ENCODE results near the gene DCP2.
"Not testable (repeated sequence)": the region's sequence is repeated elsewhere in the genome, so short reads cannot be mapped to it uniquely, and the experiment has no call there.

The DCP2 gene

DNA sequence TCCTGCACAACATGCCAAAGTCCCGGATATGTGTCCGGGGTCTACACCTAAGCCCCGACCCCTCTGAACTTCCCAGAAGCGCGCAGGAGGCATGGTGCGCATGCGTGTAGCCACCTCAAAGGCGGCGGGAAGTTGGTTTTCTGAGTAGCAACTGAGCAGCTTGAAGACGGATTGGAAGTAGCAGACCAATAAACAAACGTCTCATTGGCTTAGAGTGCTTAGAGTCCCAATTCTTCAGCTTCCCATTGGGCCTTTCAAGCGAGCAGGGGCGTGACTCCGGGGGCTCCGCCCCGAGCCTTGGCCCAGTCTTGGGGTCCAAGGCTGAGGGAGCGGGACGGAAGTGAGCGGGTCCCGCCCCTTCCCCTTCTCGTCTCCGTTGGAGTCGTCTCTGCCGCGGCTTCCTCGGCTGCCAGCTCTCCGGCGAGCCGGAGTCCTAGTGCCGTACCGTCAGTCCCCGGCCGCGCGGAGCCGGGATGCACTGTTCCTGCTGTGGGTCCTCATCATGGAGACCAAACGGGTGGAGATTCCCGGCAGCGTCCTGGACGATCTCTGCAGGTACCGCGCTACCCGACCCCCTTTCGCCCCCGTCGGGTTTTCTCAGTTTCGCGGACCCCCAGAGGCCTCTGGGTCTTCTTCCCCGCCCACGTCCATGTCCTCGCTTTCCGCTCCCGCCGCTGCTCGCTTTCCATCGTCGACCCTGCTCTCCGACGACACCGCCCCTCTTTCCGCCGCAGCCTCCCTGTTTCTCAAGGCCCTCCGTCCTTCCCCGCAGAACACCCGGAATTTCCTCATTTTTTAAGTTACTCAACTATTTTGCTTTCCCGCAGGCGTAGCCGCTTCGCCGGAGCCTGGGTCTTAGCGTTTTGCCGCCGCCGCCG is at the start of gene DCP2:
DCP2 (plus strand) TSS at position 367 of the 878 bp plus-strand sequence; CDS start at position 503, 136 bp downstream.
- peak; percentile 99 for DNase-seq (ENCODE audit: low spot score)

DNA sequence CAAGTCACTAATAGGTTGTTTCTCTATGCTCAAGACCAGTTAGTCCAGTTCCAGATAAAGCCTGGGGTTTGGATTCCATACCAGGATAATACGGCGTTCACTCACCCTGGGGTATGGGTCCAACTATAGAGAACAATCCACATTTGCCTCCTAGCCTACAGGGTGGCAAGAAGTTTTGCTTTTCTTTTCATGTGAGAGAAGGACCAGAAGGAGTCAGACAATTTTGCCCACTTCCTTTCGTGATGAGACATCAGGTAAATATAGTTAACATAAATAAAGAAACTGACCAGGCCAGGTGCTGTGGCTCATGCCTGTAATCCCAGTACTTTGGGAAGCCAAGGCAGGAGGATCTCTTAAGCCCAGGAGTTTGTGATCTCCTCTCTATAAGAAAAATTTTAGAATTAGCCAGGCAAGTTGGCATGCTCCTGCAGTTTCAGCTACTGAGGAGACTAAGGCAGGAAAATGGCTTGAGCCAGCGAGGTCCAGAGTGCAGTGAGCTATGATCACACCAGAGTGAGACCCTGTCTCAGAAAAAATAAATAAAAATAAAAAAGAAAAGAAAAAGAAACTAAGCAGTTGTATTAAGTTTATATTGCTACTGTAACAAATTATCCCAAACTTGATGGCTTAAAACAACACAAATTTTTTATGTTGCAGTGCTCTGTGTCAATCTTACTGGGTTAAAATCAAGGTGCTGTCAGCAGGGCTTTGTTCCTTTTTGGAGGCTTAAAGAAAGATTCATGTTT is 47.1 kb upstream of the DCP2 start:
- DNase-seq (ENCODE audit: low spot score), result peak; percentile 66

DNA sequence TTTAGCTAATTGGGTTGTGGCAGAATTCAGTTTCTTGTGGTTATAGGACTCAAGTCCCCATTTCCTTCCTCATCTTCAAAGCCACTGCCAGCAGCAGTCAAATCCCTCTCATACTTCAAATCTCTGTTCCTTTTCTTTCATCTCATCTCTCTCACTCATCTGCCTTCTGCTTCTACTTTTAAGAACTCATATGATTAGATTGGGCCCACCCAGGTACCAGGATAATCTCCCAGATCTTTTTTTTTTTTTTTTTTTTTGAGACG is 46.6 kb upstream of the DCP2 start:
- peak; percentile 57 for DNase-seq (ENCODE audit: low spot score)

DNA sequence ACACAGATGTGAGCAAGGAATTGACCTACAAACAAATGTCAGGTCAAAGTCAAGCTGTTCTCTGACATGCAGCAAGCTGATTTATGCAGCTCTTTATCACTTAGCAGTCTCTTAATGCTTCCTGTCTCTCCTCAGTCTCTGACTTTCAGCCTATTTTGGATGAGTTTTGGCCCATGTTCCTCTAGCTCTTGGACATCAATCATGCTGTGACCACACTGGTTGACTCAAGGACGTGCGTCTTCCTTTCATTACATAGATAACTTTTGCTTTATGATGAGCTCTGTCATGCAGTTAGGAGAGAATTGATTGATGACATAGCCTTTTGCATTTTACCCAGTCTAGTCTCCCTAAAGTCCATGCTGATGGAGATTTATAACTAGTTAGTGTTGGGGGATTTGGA is 45.1 kb upstream of the DCP2 start:
- DNase-seq (ENCODE audit: low spot score), result no peak

DNA sequence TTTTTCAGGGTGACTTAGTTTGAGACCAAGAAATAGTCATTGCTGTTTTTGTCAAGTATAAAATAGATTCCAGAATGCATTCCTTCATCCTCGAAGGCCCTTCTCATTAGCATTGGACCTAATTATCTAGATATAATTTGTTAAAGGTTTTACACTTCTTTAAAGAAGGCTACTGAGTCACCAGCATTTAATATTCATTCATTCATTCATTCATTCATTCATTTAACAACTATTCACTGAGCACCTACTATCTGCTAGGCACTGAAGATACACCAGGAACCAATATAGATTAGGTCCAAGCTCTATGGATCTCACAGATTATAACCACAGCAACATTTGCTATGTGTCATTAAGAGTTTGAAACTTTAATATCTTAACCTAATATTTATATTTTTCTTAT is 43.5 kb upstream of the DCP2 start:
- no peak for DNase-seq (ENCODE audit: low spot score)

DNA sequence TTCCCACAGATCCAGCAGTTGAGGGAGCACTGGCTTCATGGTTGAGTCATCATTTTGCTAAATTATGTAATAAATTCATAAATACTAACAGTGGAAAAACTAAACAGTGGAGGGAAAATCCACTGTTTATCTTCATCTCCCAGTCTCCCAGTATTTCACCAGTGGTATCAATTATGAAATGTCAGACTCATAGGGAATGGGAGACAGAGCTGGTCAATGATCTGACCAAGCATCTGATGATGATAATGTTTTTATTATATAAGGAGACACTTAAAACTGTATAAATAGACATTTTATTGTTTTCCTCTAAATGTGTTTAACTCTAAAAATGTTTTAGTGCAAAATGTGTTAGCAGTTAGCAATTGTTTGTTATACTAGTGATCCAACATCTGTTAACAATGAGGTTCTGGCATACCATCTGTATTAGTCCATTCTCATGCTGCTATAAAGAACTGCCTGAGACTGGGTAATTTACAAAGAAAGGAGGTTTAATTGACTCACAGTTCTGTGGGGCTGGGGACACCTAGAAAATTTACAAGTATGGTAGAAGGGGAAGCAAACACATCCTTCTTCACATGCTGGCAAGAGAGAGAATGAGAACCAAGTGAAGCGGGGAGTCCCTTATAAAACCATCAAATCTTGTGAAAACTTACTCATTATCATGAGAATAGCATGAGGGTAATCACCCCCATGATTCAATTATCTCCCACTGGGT is 42.8 kb upstream of the DCP2 start:
- no peak for DNase-seq (ENCODE audit: low spot score)

DNA sequence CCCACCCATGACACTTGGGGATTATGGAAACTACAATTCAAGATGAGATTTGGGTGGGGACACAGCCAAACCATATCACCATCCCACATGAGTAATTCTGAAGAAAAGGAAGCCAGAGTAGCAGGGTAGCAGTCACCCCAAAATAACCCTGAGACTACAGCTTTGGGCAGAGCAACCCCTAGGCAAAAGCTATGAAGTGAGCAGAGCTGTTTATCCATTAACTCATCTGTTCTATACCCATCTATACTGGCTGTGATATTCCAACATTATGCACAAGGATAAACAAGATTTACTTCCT is 42.3 kb upstream of the DCP2 start:
- no peak for DNase-seq (ENCODE audit: low spot score)

DNA sequence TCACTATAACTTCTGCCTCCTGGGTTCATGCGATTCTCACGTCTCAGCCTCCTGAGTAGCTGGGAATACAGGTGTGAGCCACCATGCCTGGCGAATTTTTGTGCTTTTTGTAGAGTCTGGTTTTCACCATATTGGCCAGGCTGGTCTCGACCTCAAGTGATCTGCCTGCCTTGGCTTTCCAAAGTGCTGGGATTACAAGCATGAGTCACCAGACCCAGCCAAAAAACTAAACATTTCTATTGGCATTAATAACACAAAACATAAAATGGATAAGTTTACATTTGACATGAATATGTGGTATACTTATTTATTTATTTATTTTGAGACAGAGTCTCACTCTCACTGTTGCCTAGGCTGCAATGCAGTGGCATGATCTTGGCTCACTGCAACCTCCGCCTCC is 40.9 kb upstream of the DCP2 start:
- DNase-seq (ENCODE audit: low spot score), result no peak

DNA sequence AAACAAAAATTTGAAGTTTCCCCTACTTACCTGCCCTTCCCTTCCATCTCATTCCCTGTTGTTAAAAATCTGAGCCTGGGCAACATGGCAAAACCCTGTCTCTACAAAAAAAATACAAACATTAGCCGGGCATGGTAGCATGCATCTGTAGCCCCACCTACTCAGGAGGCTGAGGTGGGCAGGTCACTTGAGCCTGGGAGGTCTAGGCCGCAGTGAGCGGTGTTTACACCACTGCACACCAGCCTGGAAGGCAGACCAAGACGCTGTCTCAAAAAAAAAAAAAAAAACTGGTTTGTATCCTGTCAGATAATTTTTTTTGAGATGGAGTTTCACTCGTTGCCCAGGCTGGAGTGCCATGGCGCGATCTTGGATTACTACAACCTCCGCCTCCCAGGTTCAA is 38.3 kb upstream of the DCP2 start:
- DNase-seq (ENCODE audit: low spot score), result no peak

DNA sequence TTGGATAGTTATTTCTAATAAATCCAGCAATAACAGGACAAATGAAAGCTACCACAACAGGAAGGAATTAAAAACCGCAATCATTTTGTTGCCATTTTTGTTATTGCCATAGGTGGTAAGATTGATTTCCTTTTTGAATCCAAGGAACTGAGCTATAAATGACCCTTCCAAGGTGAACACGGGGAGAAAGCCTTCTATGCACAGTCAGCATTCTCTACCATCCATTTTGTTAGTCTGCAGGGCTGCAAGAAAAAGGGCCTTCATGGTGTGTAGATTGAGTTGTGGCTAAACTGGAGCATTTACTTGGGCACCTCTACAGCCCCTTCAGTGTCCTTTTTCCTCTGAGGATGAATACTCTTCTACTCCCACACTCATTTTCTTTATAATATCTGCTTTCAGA is 35.9 kb upstream of the DCP2 start:
- no peak for DNase-seq (ENCODE audit: low spot score)

DNA sequence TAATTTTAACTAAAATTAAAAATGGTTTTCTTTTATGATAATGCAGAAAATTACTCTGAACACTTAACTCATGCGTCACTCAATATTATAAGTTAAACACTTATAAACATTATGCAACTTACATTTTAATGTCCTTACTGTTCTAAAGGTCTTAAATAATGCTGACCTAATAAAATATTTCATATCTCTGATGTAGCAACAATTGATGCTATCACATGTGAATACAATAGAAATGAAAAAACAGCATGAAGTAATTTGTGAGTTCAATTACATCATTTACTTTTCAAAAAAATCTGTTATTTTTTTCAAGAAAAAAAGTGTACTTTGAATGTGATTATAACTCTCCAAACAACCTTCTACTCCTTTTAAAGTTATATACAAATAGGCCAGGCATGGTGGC is 28.1 kb upstream of the DCP2 start:
- no peak for DNase-seq (ENCODE audit: low spot score)

DNA sequence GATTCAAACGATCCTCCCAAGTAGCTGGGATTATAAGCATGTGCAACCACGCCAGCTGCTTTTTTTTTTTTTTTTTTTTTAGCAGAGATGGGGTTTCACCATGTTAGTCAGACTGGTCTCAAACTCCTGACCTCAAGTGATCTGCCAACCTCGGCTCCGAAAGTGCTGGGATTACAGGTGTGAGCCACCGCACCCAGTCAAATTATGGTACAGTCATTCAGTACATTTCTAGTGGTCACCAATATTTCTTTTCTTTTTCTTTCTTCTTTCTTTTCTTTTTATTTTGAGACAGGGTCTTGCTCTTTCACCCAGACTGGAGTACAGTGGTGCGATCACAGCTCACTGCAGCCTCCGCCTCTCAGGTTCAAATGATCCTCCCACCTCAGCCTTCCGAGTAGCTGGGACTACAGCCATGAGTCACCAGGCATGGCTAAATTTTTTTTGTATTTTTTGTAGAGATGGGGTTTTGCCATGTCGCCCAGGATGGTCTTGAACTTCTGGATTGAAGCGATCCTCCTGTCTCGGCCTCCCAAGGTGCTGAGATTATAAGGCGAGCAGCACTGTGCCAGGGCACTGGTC is 25.4 kb upstream of the DCP2 start:
- peak; percentile 81 for DNase-seq (ENCODE audit: low spot score)

DNA sequence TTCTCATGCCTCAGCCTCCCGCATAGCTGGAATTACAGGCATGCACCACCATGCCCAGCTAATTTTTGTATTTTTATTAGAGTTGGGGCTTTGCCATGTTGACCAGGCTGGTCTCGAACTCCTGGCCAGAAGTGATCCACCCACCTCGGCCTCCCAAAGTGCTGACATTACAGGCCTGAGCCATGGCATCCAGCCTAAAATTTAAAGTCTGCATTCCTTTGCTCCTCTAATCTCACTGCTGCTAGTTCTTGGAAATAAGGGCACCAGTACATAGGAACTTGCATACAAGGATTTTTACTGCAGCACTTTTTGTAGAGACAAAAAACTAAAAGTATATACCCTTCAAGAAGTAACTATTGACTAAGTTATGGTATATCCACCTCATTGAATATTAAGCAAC is 20.0 kb upstream of the DCP2 start:
- DNase-seq (ENCODE audit: low spot score), result no peak

DNA sequence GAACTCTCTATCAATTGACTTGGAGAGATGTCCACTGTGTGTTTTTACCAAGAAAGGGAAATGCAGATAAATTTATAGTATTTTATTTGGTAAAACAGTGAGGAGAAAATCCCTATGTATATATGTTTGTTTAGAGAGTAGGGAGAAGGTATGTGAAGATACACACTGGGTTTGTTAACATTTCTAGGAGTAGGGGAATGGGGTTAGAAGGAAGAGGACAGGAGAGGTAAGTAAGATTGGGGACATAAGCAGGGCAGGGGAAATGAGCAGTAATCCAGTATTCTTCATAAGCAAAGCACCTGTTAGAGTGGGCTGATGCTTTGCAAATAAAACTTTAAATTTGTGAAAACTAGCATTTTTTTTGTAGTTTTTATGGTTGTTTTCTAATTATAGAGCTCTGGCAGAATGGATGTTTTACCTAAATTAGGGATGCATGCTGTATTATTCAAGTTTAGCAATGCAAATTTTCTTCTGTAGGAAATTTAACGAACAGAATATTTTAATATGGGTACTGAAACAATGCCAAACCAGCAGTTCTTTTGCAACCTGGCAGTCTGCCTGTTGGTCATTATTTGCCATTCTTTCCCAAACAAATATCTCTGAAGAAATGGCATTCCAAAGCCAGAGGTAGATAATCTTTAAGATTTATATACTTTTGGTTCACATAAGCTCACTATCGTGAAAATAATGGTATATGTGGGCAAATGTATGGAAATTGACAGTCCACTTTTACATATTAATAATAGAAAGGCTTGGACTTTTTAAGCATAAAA is 19.4 kb upstream of the DCP2 start:
- DNase-seq (ENCODE audit: low spot score), result no peak

DNA sequence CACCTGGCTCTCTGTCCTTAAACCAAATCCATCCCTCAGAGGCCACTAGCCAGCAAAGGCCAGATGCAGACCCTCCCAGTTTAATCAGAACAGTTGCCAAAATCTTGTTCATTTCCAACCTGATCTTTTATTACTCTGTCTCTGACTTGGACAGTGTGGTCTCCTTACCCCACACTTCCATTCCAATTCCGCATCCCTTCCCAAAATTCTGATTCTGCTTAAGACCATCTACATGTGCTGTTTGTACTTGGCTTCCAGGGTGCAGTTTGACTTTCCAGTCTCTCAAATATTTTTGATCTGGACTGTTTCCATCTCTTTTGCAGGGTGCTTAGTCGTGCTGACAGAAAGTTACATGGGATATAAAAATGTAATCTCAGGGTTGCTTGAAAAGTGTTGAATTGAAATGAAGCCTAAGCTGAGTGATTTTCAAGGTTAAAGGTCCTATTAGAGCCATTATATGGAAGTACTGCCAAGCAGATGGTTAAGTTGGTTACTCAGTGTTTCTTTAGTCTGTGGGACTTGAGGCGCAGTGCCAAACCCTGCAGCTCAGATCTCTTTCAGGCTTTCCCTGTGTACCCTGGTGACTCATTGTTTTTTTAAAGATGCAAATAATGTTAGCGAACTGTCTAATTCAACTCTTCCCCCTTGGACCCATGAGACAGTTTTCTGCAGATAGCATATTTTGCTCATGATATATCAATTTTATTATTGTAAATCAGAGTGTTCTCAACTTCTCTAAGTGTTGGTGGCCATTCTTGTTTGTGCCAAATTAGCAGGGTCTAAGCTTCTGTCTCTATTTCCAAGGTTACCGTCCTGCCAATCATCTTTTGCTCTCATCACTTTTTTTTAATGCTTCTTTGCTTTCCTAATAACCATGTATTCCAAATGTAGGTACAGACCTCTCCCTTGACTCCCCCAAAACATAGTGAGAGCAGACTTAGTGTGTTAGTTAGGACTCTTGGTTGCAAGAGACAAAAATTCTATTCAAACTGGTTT is 18.2 kb upstream of the DCP2 start:
- no peak for DNase-seq (ENCODE audit: low spot score)

DNA sequence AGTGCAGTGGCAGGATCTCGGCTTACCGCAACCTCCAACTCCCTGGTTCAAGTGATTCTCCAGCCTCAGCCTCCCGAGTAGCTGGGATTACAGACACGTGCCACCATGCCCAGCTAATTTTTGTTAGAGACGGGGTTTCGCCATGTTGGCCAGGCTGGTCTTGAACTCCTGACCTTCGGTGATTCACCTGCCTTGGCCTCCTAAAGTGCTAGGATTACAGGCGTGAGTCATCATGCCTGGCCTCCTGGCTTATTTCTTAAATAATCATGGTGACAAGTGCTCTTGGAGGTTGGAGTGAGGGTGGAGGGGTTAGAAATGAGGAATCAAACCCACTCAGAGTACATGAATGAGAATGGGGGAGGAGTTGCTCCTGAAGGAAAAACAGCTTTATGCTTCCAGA is 16.7 kb upstream of the DCP2 start:
- DNase-seq (ENCODE audit: low spot score), result not testable (repeated sequence)

DNA sequence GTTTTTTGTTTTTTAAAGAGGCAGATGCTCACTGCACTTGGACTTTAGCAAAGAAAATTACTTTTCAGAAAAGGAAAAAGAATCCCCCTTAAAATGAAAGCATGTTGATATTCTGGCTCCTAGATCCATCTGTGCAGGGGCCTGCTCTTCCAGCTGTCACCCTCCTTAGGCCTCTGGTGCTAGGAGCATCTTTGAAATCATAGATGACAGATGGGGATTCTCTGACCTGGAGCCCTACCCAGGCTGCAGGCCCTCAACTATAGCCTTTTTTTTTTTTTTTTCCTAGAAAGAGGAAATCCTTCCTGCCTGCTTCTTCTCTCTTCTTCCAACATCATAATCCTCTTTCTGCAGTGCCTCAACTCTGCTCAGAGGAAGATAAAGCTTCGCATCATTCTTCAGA is 16.3 kb upstream of the DCP2 start:
- DNase-seq (ENCODE audit: low spot score), result no peak

DNA sequence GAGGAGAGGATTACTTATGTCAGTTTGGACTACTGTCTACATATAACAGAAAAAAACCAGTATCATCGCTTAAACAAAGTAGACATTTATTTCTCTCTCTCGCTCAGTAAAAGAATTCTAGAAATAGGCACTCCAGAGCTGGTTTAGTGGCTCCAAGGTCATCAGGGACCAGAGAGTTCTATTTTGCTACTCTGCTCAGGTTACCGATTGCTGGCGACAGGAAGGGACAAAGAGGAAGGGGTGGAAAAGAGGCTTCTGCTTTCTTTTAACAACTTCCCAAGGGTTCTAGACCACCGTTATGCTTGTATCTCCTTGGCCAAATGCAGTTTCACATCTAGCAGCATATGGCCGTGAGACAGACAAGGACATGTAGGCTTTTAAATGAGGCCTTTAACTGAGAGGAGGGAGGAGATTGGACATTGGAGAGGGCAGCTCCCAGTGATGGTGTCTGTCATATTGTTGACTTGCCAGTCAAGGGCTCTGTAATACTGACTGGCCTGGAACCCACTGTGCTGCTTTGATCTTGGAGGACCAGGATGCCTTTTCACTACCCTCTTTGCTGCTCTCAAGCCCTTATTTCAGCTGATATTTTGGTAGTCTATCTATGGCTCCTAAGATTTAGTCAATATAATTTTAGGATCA is 15.6 kb upstream of the DCP2 start:
- no peak for DNase-seq (ENCODE audit: low spot score)

DNA sequence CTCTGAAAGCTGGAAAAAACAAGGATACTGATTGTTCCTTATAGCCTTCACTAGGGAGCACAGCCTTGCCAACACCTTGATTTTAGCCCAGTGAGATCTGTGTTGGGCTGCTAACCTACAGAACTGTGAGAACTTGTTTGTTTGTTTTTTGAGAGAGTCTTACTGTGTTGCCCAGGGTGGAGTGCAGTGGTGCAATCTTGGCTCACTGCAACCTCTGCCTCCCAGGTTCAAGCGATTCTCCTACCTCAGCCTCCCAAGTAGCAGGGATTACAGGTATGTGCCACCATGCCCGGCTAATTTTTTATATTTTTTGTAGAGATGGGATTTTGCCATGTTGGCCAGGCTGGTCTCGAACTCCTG is 13.2 kb upstream of the DCP2 start:
- not testable (repeated sequence) for DNase-seq (ENCODE audit: low spot score)

DNA sequence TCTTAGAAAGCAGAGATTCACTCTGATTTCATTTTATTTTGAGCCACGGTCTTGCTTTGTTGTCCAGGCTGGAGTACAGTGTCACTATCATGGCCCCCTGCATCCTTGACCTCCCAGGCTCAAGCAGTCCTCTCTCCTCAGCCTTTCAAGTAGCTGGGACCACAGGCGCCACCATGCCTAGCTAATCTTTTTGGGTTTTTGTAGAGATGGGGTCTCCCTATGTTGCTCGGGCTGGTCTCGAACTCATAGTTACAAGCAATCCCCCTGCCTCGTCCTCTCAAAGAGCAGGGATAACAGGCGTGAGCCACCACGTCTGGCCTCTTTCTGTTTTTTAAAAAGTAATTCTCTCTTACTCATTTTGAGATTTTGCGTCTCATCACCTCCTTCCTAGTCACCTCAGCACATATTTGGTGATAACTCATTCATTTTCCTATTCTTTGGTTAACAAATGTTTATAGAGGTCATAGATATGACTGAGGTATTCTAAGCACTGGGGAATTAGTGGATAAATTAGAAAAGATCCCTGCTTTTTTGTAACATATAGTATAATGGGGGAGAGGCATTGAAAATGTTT is 10.8 kb upstream of the DCP2 start:
- peak; percentile 73 for DNase-seq (ENCODE audit: low spot score)
